Effector memory CD8-positive, alpha-beta T cell (primary cell): ENCODE results near the gene DLK2.
"Not testable (repeated sequence)": the region's sequence is repeated elsewhere in the genome, so short reads cannot be mapped to it uniquely, and the experiment has no call there.

Experiments
- ATAC-seq: fragments of 150-1000 bp; cut with Tn5 transposase; replicated peaks from 2 replicates; pipeline ENCODE4 v1.10.0; 2021; ENCODE audit warnings: mild to moderate bottlenecking, moderate library complexity
- DNase-seq, 3 experiments: peaks; one replicate each; pipeline ENCODE4 v3.0.0; 2021
- H3K27ac Mint-ChIP-seq, 2 donors: one replicate each; pipeline ENCODE4 v1.8.0; 2022; ENCODE audit warnings: mild to moderate bottlenecking in 2 of 2, mixed read lengths in 2 of 2, moderate library complexity in 2 of 2
- H3K27me3 Mint-ChIP-seq, 2 donors: one replicate each; pipeline ENCODE4 v1.8.0; 2022; ENCODE audit warnings: mixed read lengths in 2 of 2
- H3K36me3 Mint-ChIP-seq: one replicate; pipeline ENCODE4 v1.8.0; 2022; ENCODE audit warnings: mild to moderate bottlenecking, moderate library complexity, mixed read lengths; ENCODE audit not compliant: insufficient read depth
- H3K4me1 Mint-ChIP-seq, 2 donors: one replicate each; pipeline ENCODE4 v1.8.0; 2022; ENCODE audit warnings: low read depth in 2 of 2, mixed read lengths in 2 of 2
- H3K4me3 Mint-ChIP-seq, 2 donors: one replicate each; pipeline ENCODE4 v1.8.0; 2022; ENCODE audit warnings: mild to moderate bottlenecking in 2 of 2, mixed read lengths in 2 of 2, moderate library complexity in 2 of 2
- H3K9me3 Mint-ChIP-seq, 2 donors: one replicate each; pipeline ENCODE4 v1.8.0; 2022; ENCODE audit warnings: mixed read lengths in 2 of 2
- total RNA-seq, 9 experiments: gene quantifications; one replicate each; lab custom pipeline; 2026; lab: John Stamatoyannopoulos, UW

Gene DLK2
- 0 to 4.4 (median 1.4) reads per million in 9 experiments for total RNA-seq

DNA sequence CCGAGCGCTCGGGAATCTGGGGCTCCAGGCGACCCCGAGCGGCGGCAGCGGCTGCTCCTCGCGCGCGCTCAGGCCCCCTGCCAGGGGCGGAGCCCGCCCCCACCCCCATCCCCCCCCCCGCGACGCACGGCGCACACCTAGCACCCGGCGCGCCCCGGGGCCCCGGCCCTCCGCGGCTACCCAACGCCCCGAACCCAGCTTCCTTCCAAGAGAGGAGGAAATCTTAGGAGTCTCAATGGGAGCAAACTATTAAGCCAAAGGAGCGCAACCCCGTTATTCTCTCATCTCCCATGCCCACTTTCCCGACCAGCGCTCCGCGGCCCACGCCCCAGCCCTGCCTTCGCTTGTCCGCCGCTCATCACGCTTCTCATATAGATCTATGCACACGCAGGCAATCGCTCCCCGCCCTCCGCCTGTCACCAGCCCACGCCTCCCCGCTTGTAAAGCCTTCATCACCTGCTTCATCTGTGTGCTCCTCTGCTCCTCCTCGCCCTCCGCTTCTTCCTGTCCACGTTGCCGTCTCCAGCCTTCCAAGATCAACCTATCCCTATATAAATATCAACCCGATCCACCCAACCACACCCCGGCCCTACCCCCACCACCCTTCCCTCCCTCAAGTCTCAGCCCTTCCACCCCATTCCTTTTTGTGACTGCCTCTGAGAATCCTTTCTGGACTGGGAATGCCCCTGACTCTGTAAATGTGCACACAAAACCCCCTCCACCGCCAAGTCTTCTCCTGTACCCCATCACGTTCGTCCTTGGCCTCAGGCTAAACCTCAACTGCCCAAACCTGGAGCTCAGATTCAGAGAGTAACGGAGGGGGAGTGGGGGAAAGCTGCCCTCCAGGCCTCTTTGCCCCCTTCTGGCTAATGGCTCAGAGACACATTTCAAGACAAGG, at the start of gene DLK2:
Gene DLK2, minus strand, starts transcription at position 18 of the 898 bp plus-strand sequence. CDS start 723 bp downstream, outside the sequence.
- Mint-ChIP-seq H3K27ac (peak within 1 kb of the TSS; percentile 61 to 72), H3K4me3 (peak within 1 kb of the TSS; percentile 83 to 85), H3K9me3 (no peaks in the 10 kb centered on the region), H3K27me3 (no peaks in the 10 kb centered on the region), H3K4me1 (peaks cover 14 to 16% of the 10 kb centered on the region in 2 donors), H3K36me3 (peaks cover 4% of the 10 kb centered on the region)
- peak; percentile 26 to 40 (median 28) for DNase-seq
- ATAC-seq: peak; percentile 66

- Mint-ChIP-seq H3K36me3 (peaks cover 23% of the 10 kb centered on the region), H3K4me3 (no peak overlapping the region), H3K9me3 (no peaks in the 10 kb centered on the region), H3K27me3 (peaks cover 3 to 13% of the 10 kb centered on the region in 2 donors), H3K27ac (peak overlapping the region; percentile 33 to 65), H3K4me1 (peaks cover 7 to 18% of the 10 kb centered on the region in 2 donors)
- no peak for ATAC-seq
- no peak for DNase-seq
These were observed 48.1 kb upstream of the DLK2 start for GRCh38 chr6:43503443-43503842.

GRCh38 chr6:43502666-43503065, 47.3 kb upstream of the DLK2 start:
- peaks cover 0 to 5% of the 10 kb centered on the region in 2 donors for H3K27me3 Mint-ChIP-seq
- peaks cover 21% of the 10 kb centered on the region for H3K36me3 Mint-ChIP-seq
- H3K9me3 Mint-ChIP-seq: no peaks in the 10 kb centered on the region
- H3K4me3 Mint-ChIP-seq: no peak overlapping the region
- ATAC-seq (no peak), DNase-seq (no peak)
- peaks cover 7 to 16% of the 10 kb centered on the region in 2 donors for H3K4me1 Mint-ChIP-seq
- peak overlapping the region in 1 of 2 donors; percentile 65 for H3K27ac Mint-ChIP-seq

- DNase-seq (no peak), ATAC-seq (no peak)
- Mint-ChIP-seq H3K4me3 (no peak overlapping the region), H3K9me3 (no peaks in the 10 kb centered on the region), H3K27me3 (no peaks in the 10 kb centered on the region), H3K36me3 (peaks cover 13% of the 10 kb centered on the region), H3K4me1 (peaks cover under 1 to 2% of the 10 kb centered on the region in 2 donors), H3K27ac (peak overlapping the region; percentile 71 to 85)
These were observed 45.6 kb upstream of the DLK2 start for GRCh38 chr6:43500921-43501320.

DNA sequence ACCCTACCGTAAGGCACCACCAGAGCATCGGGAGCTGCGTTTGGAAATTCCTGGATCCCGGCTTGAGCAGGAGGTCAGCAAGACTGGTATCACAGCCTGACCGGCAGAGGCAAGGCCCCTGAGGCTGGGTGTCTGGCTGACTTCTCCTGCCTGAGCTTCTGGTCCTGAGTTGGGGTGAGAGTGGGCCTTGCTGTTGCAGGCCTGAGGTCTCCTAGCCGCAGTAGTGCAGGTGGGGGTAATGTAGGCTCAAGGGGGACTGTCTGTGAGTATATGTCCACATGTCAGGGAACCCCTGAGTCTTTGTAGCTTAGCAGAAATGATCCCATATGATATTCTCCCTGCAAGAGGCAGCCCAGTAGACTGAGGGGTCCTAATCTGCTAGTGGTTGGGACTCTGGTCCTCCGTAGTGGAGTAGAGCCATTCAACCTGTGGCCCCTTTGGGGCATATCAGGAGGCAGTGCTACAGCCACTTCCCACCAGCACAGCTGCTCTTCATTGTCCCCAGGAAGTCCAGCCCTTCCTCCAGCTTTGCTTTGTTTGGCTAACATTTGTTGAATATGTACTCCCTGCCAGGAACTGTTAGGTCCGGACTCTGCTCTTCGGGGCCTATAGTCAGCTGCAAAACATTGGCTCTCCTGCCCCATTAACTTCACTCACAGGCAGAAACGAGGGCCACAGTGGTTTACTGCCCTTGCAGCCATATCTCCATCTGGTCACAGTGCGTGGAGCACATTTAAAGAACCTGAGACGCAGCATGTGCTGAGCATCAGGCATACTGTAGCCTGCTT, 43.9 kb upstream of the DLK2 start:
- Mint-ChIP-seq H3K9me3 (no peaks in the 10 kb centered on the region), H3K27me3 (no peaks in the 10 kb centered on the region), H3K4me3 (no peak overlapping the region), H3K36me3 (peaks cover 9% of the 10 kb centered on the region), H3K4me1 (peaks cover 15 to 17% of the 10 kb centered on the region in 2 donors), H3K27ac (peak overlapping the region in 1 of 2 donors; percentile 67)
- ATAC-seq: no peak
- DNase-seq: no peak

GRCh38 chr6:43498291-43498690, 42.9 kb upstream of the DLK2 start:
- H3K4me3 Mint-ChIP-seq, H3K27me3 Mint-ChIP-seq, DNase-seq, ATAC-seq, H3K9me3 Mint-ChIP-seq, H3K36me3 Mint-ChIP-seq: not testable (repeated sequence)
- H3K27ac Mint-ChIP-seq: peak overlapping the region in 1 of 2 donors; percentile 71
- H3K4me1 Mint-ChIP-seq: peaks cover 20 to 24% of the 10 kb centered on the region in 2 donors

GRCh38 chr6:43497689-43498088, 42.3 kb upstream of the DLK2 start:
- DNase-seq (no peak), ATAC-seq (no peak)
- Mint-ChIP-seq H3K4me3 (no peak overlapping the region), H3K36me3 (peaks cover 3% of the 10 kb centered on the region), H3K27ac (peak overlapping the region in 1 of 2 donors; percentile 71), H3K9me3 (no peaks in the 10 kb centered on the region), H3K4me1 (peaks cover 23 to 24% of the 10 kb centered on the region in 2 donors), H3K27me3 (no peaks in the 10 kb centered on the region)

DNA sequence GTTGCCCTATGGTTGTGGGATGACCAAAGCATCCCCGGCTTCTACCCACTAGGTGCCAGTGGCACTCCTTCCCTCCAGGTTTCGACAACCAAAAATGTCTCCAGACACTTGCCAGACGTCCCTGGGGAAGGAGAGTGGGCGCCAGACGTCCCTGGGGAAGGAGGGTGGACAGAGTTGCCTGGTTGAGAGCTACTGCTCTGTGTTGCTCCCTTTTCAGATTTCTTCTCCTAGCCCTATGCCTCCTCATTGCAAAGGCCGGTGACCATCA, 41.7 kb upstream of the DLK2 start:
- no peak for DNase-seq
- no peak for ATAC-seq
- Mint-ChIP-seq H3K9me3 (no peaks in the 10 kb centered on the region), H3K36me3 (peaks cover 6% of the 10 kb centered on the region), H3K4me1 (peaks cover 27 to 28% of the 10 kb centered on the region in 2 donors), H3K27ac (peak overlapping the region in 1 of 2 donors; percentile 71), H3K4me3 (no peak overlapping the region), H3K27me3 (no peaks in the 10 kb centered on the region)

- DNase-seq (no peak), ATAC-seq (peak; percentile 24)
- H3K36me3 Mint-ChIP-seq: peaks cover 8% of the 10 kb centered on the region
- peak overlapping the region in 1 of 2 donors; percentile 96 for H3K27ac Mint-ChIP-seq
- peaks cover 27 to 28% of the 10 kb centered on the region in 2 donors for H3K4me1 Mint-ChIP-seq
- no peak overlapping the region for H3K4me3 Mint-ChIP-seq
- H3K9me3 Mint-ChIP-seq: no peaks in the 10 kb centered on the region
- H3K27me3 Mint-ChIP-seq: no peaks in the 10 kb centered on the region
These were observed 41.2 kb upstream of the DLK2 start for GRCh38 chr6:43496370-43497128.

DNA sequence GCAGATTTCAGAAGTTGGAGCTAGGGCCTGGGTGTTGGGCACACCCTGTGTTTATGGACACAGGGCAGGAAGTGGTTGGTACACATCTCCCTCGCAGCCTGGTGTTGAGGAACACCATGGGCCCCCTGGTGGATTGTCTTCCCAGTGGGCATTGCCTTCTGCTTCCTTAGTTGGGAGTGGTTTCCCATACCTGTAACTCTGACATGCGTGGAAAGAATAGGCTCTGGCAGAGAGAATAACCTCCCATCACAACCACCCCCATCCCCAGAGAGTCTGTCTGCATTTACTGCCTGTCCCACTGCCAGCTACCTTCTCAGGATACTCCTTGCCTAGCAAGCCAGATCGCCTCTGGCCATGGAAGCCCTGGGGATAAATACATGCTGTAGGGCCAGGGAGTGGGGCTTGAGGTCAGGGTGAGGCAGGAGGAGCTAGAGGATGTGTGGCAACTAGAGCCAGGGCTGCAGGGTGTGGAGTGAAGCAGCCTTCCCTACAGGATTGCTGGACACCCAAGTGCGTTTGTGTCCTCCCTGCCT, 40.1 kb upstream of the DLK2 start:
- Mint-ChIP-seq H3K4me1 (peaks cover 27 to 28% of the 10 kb centered on the region in 2 donors), H3K9me3 (no peaks in the 10 kb centered on the region), H3K4me3 (peak overlapping the region; percentile 62 to 75), H3K36me3 (peaks cover 8% of the 10 kb centered on the region), H3K27me3 (no peaks in the 10 kb centered on the region), H3K27ac (peak overlapping the region; percentile 94 to 96)
- DNase-seq: no peak
- peak; percentile 89 for ATAC-seq

DNA sequence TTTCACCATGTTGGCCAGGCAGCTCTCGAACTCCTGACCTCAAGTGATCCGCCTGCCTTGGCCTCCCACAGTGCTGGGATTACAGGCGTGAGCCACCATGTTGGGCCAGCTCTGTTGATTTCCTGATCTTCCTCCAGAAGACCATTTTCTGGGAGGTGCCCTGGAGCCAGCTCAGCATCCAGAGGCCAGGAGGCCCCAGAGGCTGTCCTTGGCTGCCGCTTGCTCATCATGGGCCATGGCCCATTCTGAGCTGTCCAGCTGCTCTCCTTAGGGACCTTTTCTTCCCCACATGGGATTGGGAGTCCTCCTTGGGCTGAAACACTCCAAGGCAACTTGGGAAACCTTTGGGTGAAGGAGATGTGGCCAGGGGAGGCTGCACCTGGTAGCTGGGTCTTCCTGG, 39.4 kb upstream of the DLK2 start:
- no peak for ATAC-seq
- no peaks in the 10 kb centered on the region for H3K27me3 Mint-ChIP-seq
- no peak for DNase-seq
- peaks cover 8% of the 10 kb centered on the region for H3K36me3 Mint-ChIP-seq
- H3K4me1 Mint-ChIP-seq: peaks cover 33% of the 10 kb centered on the region in 2 donors
- H3K4me3 Mint-ChIP-seq: peak overlapping the region; percentile 62 to 75
- H3K27ac Mint-ChIP-seq: peak overlapping the region; percentile 94 to 96
- H3K9me3 Mint-ChIP-seq: no peaks in the 10 kb centered on the region

DNA sequence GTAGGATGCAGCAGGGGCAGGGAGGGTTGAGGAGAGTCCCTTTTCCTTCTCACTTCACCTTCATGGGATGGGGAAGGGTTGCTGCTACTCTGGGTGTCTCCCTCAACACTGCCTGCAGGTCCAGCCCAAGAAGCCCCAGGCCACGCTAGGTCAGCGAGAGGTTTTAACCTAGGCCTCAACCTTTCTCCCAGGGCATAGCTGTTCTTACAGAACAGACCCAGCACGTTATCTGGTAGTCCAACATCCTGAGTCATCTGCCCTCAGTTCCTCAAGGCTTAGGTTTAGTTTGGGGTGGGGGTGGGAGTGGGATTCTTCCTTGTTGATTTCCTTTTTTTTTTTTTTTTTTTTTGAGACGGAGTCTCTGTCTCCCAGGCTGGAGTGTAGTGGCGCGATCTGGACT, 39.0 kb upstream of the DLK2 start:
- ATAC-seq (no peak), DNase-seq (no peak)
- H3K9me3 Mint-ChIP-seq: no peaks in the 10 kb centered on the region
- H3K4me3 Mint-ChIP-seq: peak overlapping the region; percentile 56 to 58
- H3K4me1 Mint-ChIP-seq: peaks cover 33% of the 10 kb centered on the region in 2 donors
- H3K27me3 Mint-ChIP-seq: no peaks in the 10 kb centered on the region
- H3K27ac Mint-ChIP-seq: peak overlapping the region; percentile 94 to 96
- peaks cover 8% of the 10 kb centered on the region for H3K36me3 Mint-ChIP-seq

DNA sequence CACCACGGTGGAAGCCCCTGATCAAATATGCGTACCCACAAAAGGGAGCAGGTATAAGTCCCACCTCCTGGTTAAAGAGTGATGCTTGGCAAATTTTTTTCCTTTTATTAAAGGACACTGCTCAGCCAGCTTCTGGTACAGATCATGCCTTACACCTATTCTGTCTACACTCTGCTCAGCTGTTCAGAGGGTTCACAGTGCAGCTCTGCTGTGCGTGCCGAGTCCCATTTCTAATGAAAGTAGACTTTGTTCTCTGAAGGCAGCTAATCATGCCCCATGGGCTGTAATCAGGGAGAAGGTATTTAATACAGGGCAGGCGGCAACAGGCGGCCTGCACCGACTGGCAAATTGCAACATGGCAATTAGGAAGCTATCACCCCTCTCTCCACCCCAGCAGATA, 38.5 kb upstream of the DLK2 start:
- Mint-ChIP-seq H3K27ac (peak overlapping the region; percentile 94 to 96), H3K36me3 (peaks cover 8% of the 10 kb centered on the region), H3K9me3 (no peaks in the 10 kb centered on the region), H3K4me1 (peaks cover 37 to 38% of the 10 kb centered on the region in 2 donors), H3K4me3 (peak overlapping the region; percentile 56 to 58), H3K27me3 (no peaks in the 10 kb centered on the region)
- ATAC-seq (no peak), DNase-seq (no peak)
